HG02610 (cell line): Measurements from ENCODE around the gene DCHS1.

Experiments used
- ATAC-seq: cut with Tn5 transposase; IDR thresholded peaks from one replicate; pipeline ENCODE4 v1.9.1; 2021; ENCODE audit warnings: mild to moderate bottlenecking, moderate library complexity; ENCODE audit not compliant: unreplicated experiment

Gene DCHS1

DNA sequence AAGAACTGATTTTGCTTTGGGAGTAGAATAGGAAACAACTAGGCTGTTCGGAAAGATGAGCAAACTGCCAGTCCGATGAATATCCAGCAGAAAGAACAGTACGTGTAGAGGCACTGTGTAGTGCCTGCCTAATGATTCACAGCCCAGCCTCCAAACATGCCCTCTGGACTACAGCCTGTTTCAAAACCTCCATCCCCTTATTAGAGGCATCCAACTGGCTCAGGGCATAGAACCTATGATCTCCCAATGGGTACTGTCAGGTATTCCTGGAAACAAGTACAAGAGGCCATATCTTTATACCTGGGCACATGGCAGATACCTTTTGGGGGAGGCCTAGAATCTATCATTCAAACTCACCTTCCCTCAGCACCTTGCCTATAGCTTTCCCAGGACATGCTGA is 57.1 kb downstream of the DCHS1 start:
- no peak for ATAC-seq

DNA sequence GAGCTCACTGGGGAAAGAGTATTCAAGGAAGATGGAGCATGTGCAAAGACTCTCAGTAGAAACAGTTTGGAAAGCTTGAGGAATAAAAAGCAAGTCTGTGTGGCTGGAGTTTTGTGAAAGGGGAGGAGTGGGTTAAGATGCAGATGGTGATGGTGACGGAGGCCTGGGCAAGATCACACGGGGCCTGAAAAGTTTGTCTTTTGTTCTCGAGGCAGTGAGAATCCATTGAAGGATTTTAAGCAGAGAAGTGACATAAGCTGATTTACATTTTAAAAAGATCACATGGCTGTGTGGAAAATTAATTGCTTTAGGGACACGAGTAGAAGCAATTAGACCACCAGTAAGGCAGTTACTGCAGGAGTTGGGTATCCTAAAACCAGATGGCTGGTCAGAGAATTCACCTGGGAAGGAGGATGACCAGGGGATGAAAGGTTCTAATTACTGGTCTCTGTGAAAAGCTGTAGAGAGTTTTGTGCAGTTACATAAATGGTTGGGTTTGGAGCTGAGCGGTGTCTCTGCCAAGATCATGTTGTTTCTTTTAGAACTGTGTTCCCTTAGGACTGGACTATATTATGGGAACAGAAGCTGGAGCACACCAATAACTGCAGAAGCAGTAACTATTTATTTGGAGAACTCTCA is 59.3 kb downstream of the DCHS1 start:
- ATAC-seq = no peak

DNA sequence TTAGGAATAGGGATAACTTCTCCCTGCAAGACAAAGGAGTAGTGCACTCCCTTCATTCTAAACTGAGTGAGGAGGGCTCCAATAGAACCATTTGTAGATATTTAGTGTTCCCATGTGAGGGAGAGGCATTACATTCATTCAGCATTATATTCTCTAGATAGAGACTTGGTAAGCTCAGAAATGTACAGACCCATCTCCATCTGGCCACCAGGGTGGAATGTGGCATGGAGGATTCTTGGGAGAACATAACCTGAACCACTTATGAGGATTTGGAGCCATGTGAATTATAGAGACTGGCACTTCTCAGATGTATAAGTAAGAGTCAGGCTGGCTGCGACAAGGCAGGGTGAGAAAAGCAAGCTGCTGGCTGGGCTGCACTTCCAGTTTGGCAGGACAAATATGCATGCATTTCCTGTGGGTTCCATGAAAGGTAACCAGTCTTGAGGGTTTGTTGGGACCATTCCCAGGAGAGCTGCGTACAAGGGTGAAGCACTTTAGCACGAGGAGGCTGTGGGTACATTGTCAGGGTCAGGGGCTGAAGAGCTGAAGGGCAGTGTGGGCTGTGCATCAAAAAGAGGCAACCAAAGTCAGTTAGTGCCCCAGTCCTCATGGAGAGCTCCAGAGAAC is 61.4 kb downstream of the DCHS1 start:
- ATAC-seq = no peak

DNA sequence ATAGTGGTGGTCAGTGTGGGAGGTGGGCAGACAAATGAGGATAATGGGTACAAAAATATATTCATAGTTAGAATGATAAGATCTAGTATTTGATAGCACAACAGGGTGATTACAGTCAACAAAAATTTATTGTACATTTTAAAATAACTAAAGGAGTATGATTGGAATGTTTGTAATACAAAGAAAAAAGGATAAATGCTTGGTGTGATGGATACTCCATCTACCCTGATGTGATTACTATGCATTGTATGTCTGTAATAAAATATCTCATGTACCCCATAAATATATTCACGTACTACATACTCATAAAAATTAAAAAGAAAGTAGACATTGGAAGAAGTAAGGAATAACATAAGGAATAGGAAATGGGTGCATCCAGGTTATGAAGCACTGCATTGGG is 67.6 kb downstream of the DCHS1 start:
- no peak for ATAC-seq

- ATAC-seq = no peak
These were observed 68.2 kb downstream of the DCHS1 start for GRCh38 chr11:6587360-6587953.

GRCh38 chr11:6586434-6587359 is 68.9 kb downstream of the DCHS1 start:
- ATAC-seq = no peak

GRCh38 chr11:6584528-6584927 is 71.1 kb downstream of the DCHS1 start:
- no peak for ATAC-seq

GRCh38 chr11:6583584-6583983 is 72.0 kb downstream of the DCHS1 start:
- ATAC-seq = no peak

GRCh38 chr11:6579681-6580080 is 75.9 kb downstream of the DCHS1 start:
- ATAC-seq = no peak

DNA sequence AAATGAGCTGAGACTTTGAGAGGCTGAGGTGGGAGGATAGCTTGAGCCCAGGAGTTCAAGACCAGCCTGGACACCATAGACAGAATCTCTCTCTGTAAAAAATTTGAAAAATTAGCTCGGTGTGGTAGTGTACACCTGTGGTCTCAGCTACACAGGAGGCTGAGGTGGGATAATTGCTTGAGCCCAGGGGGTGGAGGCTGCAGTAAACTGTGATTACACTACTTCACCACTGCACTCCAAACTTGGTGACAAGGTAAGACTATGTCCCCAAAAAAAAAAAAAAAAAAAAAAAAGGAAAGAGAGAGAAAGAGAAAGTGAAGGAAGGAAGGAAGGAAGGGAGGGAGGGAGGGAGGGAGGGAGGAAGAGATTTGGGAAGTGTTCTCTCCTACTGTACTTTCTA is 77.5 kb downstream of the DCHS1 start:
- ATAC-seq = no peak

DNA sequence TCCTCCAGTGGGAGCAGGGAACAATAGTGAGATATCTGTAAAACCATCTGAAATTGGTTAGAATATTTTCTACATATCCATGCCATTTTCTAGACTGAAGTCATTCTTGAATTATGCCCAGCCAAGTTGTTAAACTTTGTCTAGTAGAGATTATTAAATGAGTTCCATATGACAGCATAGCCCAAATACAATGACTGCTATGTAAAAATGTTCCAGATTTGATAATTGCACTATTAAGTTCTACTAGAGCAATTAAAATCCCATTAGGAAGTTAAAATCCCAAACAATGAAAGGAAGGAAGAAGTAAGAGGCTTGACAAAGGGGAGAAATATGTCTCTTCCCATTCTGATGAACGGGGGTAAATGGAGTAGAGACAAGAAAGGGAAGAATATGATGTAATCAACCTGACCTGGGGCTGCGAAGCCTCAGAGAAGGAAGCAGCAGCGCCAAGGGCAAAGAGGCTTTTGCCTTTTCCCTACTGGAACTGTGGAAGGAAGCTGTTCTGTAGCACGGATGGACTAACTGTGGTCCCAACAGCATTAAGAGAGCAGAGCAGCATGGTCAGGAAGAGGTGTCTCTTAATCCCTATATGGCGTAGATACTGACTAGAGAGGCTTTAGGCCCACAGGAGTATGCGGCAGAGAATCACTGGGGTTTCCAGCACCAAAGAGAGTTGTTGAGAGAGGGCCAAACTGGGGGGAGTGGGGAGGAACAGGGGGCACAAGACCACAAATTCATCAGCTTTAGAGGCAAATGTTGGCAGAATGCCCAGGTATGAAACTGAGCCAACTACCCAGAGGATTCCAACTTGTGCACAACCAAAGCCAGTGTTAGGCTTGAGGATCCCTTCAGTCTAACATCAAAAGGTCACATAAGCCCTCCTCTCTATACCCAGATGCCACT is 78.9 kb downstream of the DCHS1 start:
- ATAC-seq = no peak

- ATAC-seq = no peak
These were observed 80.5 kb downstream of the DCHS1 start for GRCh38 chr11:6574816-6575715.

DNA sequence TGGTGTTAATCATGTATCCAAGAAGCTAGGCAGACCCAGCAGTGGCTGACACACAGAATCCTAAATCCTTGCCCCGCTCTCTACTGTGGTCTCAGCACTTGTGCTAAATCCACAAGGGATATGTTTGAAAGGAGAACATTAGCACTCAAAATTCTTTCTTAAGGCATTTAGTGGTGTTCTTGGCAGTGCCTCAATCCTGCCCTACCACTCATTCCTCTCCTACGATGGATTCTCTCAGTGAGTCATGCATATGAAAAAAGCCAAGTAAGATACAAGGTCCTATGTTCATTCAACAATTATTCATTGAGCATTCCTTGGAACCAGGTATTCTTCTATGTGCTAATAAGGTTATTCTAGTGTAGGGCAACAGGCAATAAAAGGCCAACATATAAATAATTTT is 83.4 kb downstream of the DCHS1 start:
- ATAC-seq = no peak

- no peak for ATAC-seq
These were observed 84.1 kb downstream of the DCHS1 start for GRCh38 chr11:6571434-6572008.
